Chondrocyte (in vitro differentiated cells): ENCODE results near the gene UNC45B. TPM values are rescaled to one million over a fixed set of nuclear protein-coding genes. Genes with fewer than 3 reads are reported as not detected.

Experiments
- DNase-seq: peaks from one replicate; pipeline ENCODE4 v3.0.0; 2021; ENCODE audit warnings: mixed read lengths, low spot score
- H3K27ac Mint-ChIP-seq: one replicate; pipeline ENCODE4 v1.8.0; 2021; ENCODE audit warnings: mild to moderate bottlenecking, moderate library complexity, mixed read lengths; ENCODE audit not compliant: unreplicated experiment
- H3K27me3 Mint-ChIP-seq: 2 replicates; pipeline ENCODE4 v1.8.0; 2021; ENCODE audit warnings: low read depth, mixed read lengths
- H3K36me3 Mint-ChIP-seq: 2 replicates; pipeline ENCODE4 v1.8.0; 2021; ENCODE audit warnings: low read depth, mixed read lengths
- H3K4me1 Mint-ChIP-seq: 2 replicates; pipeline ENCODE4 v1.8.0; 2021; ENCODE audit warnings: low read depth, mild to moderate bottlenecking, mixed read lengths
- H3K4me3 Mint-ChIP-seq: one replicate; pipeline ENCODE4 v1.8.0; 2021; ENCODE audit warnings: mild to moderate bottlenecking, moderate library complexity, mixed read lengths; ENCODE audit not compliant: unreplicated experiment
- H3K9me3 Mint-ChIP-seq: 2 replicates; pipeline ENCODE4 v1.8.0; 2021; ENCODE audit warnings: low read depth, mixed read lengths
- CTCF ChIP-seq: fragments of 200-600 bp; sonication (generic); IDR thresholded peaks from 2 replicates; pipeline ENCODE4 v1.5.0; 2021; ENCODE audit warnings: antibody characterized with exemption, mild to moderate bottlenecking, moderate library complexity
- total RNA-seq: library from RNA; stranded (reverse); gene quantifications from 3 replicates; pipeline ENCODE4 v1.2.1, GENCODE V29; 2021

UNC45B gene
- total RNA-seq, 1 donor from 2014 or later: not detected

- Mint-ChIP-seq H3K4me1 (no peaks in the 10 kb centered on the region), H3K27me3 (peaks cover 22% of the 10 kb centered on the region), H3K4me3 (no peak overlapping the region), H3K27ac (no peak overlapping the region), H3K9me3 (no peaks in the 10 kb centered on the region), H3K36me3 (no peaks in the 10 kb centered on the region)
- no peak for TF ChIP-seq CTCF
- DNase-seq: no peak
Observed at GRCh38 chr17:35152421-35153140, 5.0 kb downstream of the UNC45B start.

GRCh38 chr17:35154196-35155165 is 6.9 kb downstream of the UNC45B start:
- H3K9me3 Mint-ChIP-seq: no peaks in the 10 kb centered on the region
- H3K4me3 Mint-ChIP-seq: no peak overlapping the region
- H3K27ac Mint-ChIP-seq: no peak overlapping the region
- H3K4me1 Mint-ChIP-seq: no peaks in the 10 kb centered on the region
- no peak for TF ChIP-seq CTCF
- no peaks in the 10 kb centered on the region for H3K36me3 Mint-ChIP-seq
- peaks cover 22% of the 10 kb centered on the region for H3K27me3 Mint-ChIP-seq
- peak; percentile 56 for DNase-seq

- Mint-ChIP-seq H3K27me3 (peaks cover 22% of the 10 kb centered on the region), H3K9me3 (no peaks in the 10 kb centered on the region), H3K4me3 (no peak overlapping the region), H3K27ac (no peak overlapping the region), H3K4me1 (no peaks in the 10 kb centered on the region), H3K36me3 (no peaks in the 10 kb centered on the region)
- no peak for TF ChIP-seq CTCF
- DNase-seq: peak; percentile 8
Observed at GRCh38 chr17:35155246-35155645, 7.6 kb downstream of the UNC45B start.

- Mint-ChIP-seq H3K36me3 (no peaks in the 10 kb centered on the region), H3K27ac (no peak overlapping the region), H3K9me3 (no peaks in the 10 kb centered on the region), H3K4me1 (no peaks in the 10 kb centered on the region), H3K4me3 (no peak overlapping the region), H3K27me3 (peaks cover 29% of the 10 kb centered on the region)
- no peak for DNase-seq
- no peak for TF ChIP-seq CTCF
Observed at GRCh38 chr17:35159940-35160339, 12.3 kb downstream of the UNC45B start.
